DND-41 (cell line): ENCODE results near the gene INPP4A.

Experiments used
- ATAC-seq: fragments of 200-7000 bp; cut with Tn5 transposase; 3 replicates; pipeline ENCODE4 v1.9.1; 2021; ENCODE audit warnings: low read depth; ENCODE audit not compliant: insufficient read depth
- DNase-seq: peaks from one replicate; pipeline ENCODE4 v3.0.0-alpha.2; 2020
- H2AFZ ChIP-seq: 2 replicates; pipeline ENCODE4 v1.6.0; 2012; ENCODE audit warnings: low read depth, low read length
- H3K27ac ChIP-seq: 2 replicates; pipeline ENCODE4 v1.5.1; 2012; ENCODE audit warnings: low read length, inconsistent platforms
- H3K27me3 ChIP-seq: fragments of 200-600 bp; sonication (generic); 2 replicates; pipeline ENCODE4 v1.6.0; 2012; ENCODE audit warnings: low read length, mild to moderate bottlenecking, inconsistent platforms; ENCODE audit not compliant: insufficient read depth, poor library complexity
- H3K36me3 ChIP-seq: 2 replicates; pipeline ENCODE4 v1.5.1; 2012; ENCODE audit warnings: low read length, inconsistent platforms; ENCODE audit not compliant: insufficient read depth
- H3K4me1 ChIP-seq: 2 replicates; pipeline ENCODE4 v1.5.1; 2012; ENCODE audit warnings: mild to moderate bottlenecking, low read length; ENCODE audit not compliant: insufficient read depth
- H3K4me2 ChIP-seq: 2 replicates; pipeline ENCODE4 v1.6.0; 2012; ENCODE audit warnings: mild to moderate bottlenecking, moderate library complexity, low read length, inconsistent platforms; ENCODE audit not compliant: insufficient read depth
- H3K4me3 ChIP-seq, 2 experiments: fragments of 200-600 bp in 1 of 2; shearing (Covaris generic) in 1 of 2; 2 replicates each; pipeline ENCODE4 v1.5.1; 2012 to 2016; ENCODE audit warnings: inconsistent platforms in 2 of 2, low read length in 2 of 2, mild to moderate bottlenecking in 2 of 2, low read depth in 1 of 2, moderate library complexity in 1 of 2
- H3K79me2 ChIP-seq: 2 replicates; pipeline ENCODE4 v1.6.0; 2012; ENCODE audit warnings: low read length, inconsistent platforms; ENCODE audit not compliant: insufficient read depth
- H3K9ac ChIP-seq: 2 replicates; pipeline ENCODE4 v1.6.0; 2012; ENCODE audit warnings: low read depth, mild to moderate bottlenecking, inconsistent platforms, low read length, moderate library complexity
- H3K9me3 ChIP-seq: 2 replicates; pipeline ENCODE4 v1.5.1; 2012; ENCODE audit warnings: low read length, moderate library complexity, mild to moderate bottlenecking, inconsistent platforms; ENCODE audit not compliant: insufficient read depth, severe bottlenecking
- H4K20me1 ChIP-seq: 2 replicates; pipeline ENCODE4 v1.6.0; 2012; ENCODE audit warnings: low read length; ENCODE audit not compliant: insufficient read depth
- CTCF ChIP-seq: IDR thresholded peaks from 2 replicates; pipeline ENCODE4 v1.5.1; 2012; ENCODE audit warnings: borderline replicate concordance, low read length, moderate library complexity, mild to moderate bottlenecking; ENCODE audit not compliant: poor library complexity, severe bottlenecking; ENCODE audit errors: extremely low read depth
- EZH2 ChIP-seq: IDR thresholded peaks from 3 replicates; pipeline ENCODE4 v1.6.1; 2012; ENCODE audit warnings: borderline replicate concordance, low read depth, mild to moderate bottlenecking, moderate library complexity, low read length, inconsistent platforms; ENCODE audit not compliant: severe bottlenecking

Gene INPP4A

GRCh38 chr2:98564541-98565132, 120.0 kb downstream of the INPP4A start:
- DNase-seq (no peak), ATAC-seq (peak; percentile 18; the same call in 2 of the 3 replicates)
- Histone ChIP-seq H3K4me1 (peaks cover 28% of the 10 kb centered on the region), H3K9me3 (no peaks in the 10 kb centered on the region), H4K20me1 (no peaks in the 10 kb centered on the region), H2AFZ (no peak overlapping the region), H3K4me3 (no peak overlapping the region), H3K27me3 (no peaks in the 10 kb centered on the region), H3K9ac (peak overlapping the region; percentile 11; the same call in 1 of the 2 replicates), H3K4me2 (no peak overlapping the region), H3K36me3 (peaks cover 80% of the 10 kb centered on the region), H3K27ac (peak overlapping the region; percentile 60), H3K79me2 (no peaks in the 10 kb centered on the region)
- TF ChIP-seq EZH2 = no peak
- TF ChIP-seq CTCF = no peak

- Histone ChIP-seq H2AFZ (no peak overlapping the region), H3K4me2 (no peak overlapping the region), H3K9me3 (no peaks in the 10 kb centered on the region), H3K79me2 (no peaks in the 10 kb centered on the region), H3K36me3 (peaks cover 81% of the 10 kb centered on the region), H4K20me1 (no peaks in the 10 kb centered on the region), H3K27me3 (no peaks in the 10 kb centered on the region), H3K4me3 (no peak overlapping the region), H3K4me1 (peaks cover 28% of the 10 kb centered on the region), H3K9ac (no peak overlapping the region), H3K27ac (peak overlapping the region; percentile 46)
- ATAC-seq = peak; percentile 85
- peak; percentile 61 for DNase-seq
- TF ChIP-seq EZH2 = no peak
- TF ChIP-seq CTCF = peak; percentile 36
These were observed 120.7 kb downstream of the INPP4A start for GRCh38 chr2:98565286-98565860.

- H3K36me3 ChIP-seq = peaks cover 81% of the 10 kb centered on the region
- H3K4me2 ChIP-seq = no peak overlapping the region
- H3K27me3 ChIP-seq = no peaks in the 10 kb centered on the region
- no peaks in the 10 kb centered on the region for H3K79me2 ChIP-seq
- DNase-seq (no peak), ATAC-seq (no peak)
- H2AFZ ChIP-seq = no peak overlapping the region
- H3K27ac ChIP-seq = peak overlapping the region; percentile 46; the same call in 1 of the 2 replicates
- H3K9me3 ChIP-seq = no peaks in the 10 kb centered on the region
- H3K4me1 ChIP-seq = peaks cover 28% of the 10 kb centered on the region
- H4K20me1 ChIP-seq = no peaks in the 10 kb centered on the region
- no peak overlapping the region for H3K9ac ChIP-seq
- TF ChIP-seq CTCF (no peak), EZH2 (no peak)
- H3K4me3 ChIP-seq = no peak overlapping the region
These were observed 121.3 kb downstream of the INPP4A start for GRCh38 chr2:98565941-98566340.
